B cell (primary cell): Measurements from ENCODE around the gene ZNF277. TPM values are rescaled to one million over a fixed set of nuclear protein-coding genes. Genes with fewer than 3 reads are reported as not detected.

Source experiments
- ATAC-seq: fragments of 200-7000 bp; cut with Tn5 transposase; one replicate; pipeline ENCODE4 v1.10.0; 2021; ENCODE audit warnings: low read depth, mild to moderate bottlenecking, moderate number of reproducible peaks, moderate library complexity
- CTCF ChIA-PET: fragments of 350-600 bp; sonication (Branson Sonifier 250); formaldehyde crosslinking; loops from one replicate; lab custom pipeline; 2021; ENCODE audit warnings: antibody characterized with exemption, inconsistent platforms; lab: Charles Lee
- POLR2A ChIA-PET: fragments of 350-600 bp; sonication (Branson Sonifier 250); formaldehyde crosslinking; loops from one replicate; lab custom pipeline; 2021; ENCODE audit warnings: antibody characterized with exemption; lab: Charles Lee
- DNase-seq: peaks from one replicate; pipeline ENCODE4 v3.0.0; 2013
- H2AFZ ChIP-seq: 2 replicates; pipeline ENCODE4 v1.6.1; 2012; ENCODE audit warnings: mild to moderate bottlenecking, low read depth, low read length; ENCODE audit not compliant: insufficient read depth, poor library complexity, severe bottlenecking
- H3K27ac ChIP-seq, 2 donors: 1 replicate in 1 of 2; 2 replicates in 1 of 2; pipeline ENCODE4 v1.5.1; 2012 to 2013; ENCODE audit warnings: low read length in 2 of 2, mild to moderate bottlenecking in 2 of 2, moderate library complexity in 1 of 2
- H3K27me3 ChIP-seq, 4 experiments: fragments of 200-600 bp in 1 of 4; sonication (generic) in 1 of 4; replicated peaks in 1 of 4; 1 replicate in 2 of 4; 2 replicates in 2 of 4; pipeline versions ENCODE4 v1.6.1 to v1.7.0; 2013 to 2016; ENCODE audit warnings: low read length in 3 of 4, mild to moderate bottlenecking in 2 of 4, mixed read lengths in 1 of 4, moderate library complexity in 1 of 4; ENCODE audit not compliant: insufficient read depth in 4 of 4, control insufficient read depth in 3 of 4; ENCODE audit errors: control extremely low read depth in 1 of 4
- H3K36me3 ChIP-seq, 2 experiments: replicated peaks in 1 of 2; 1 replicate in 1 of 2; 2 replicates in 1 of 2; pipeline versions ENCODE4 v1.6.1 to v1.7.1; 2013; ENCODE audit warnings: low read length in 1 of 2; ENCODE audit not compliant: insufficient read depth in 2 of 2, control insufficient read depth in 1 of 2; ENCODE audit errors: control extremely low read depth in 1 of 2, extremely low read depth in 1 of 2
- H3K4me1 ChIP-seq, 2 donors: fragments of 200-600 bp in 1 of 2; sonication (generic) in 1 of 2; 1 replicate in 1 of 2; 2 replicates in 1 of 2; pipeline versions ENCODE4 v1.5.1 to v1.6.1; 2013 to 2017; ENCODE audit warnings: low read length in 2 of 2; ENCODE audit not compliant: control insufficient read depth in 2 of 2, insufficient read depth in 2 of 2
- H3K4me2 ChIP-seq: replicated peaks from 2 replicates; pipeline ENCODE3; 2012; ENCODE audit warnings: mild to moderate bottlenecking, low read depth, low read length; ENCODE audit not compliant: poor library complexity, severe bottlenecking
- H3K4me3 ChIP-seq, 5 experiments: fragments of 200-600 bp in 1 of 5; sonication (generic) in 1 of 5; 1 replicate in 3 of 5; 2 replicates in 2 of 5; pipeline versions ENCODE4 v1.5.1 to v1.7.0; 2011 to 2016; ENCODE audit warnings: low read length in 4 of 5, mild to moderate bottlenecking in 4 of 5, low read depth in 2 of 5, control low read depth in 1 of 5, moderate library complexity in 1 of 5; ENCODE audit not compliant: insufficient read depth in 1 of 5; ENCODE audit errors: control extremely low read depth in 1 of 5, extremely low read depth in 1 of 5
- H3K79me2 ChIP-seq: fragments of 200-600 bp; sonication (generic); one replicate; pipeline ENCODE4 v1.6.0; 2016; ENCODE audit warnings: low read length; ENCODE audit not compliant: control insufficient read depth, insufficient read depth
- H3K9ac ChIP-seq: fragments of 200-600 bp; sonication (generic); 2 replicates; pipeline ENCODE4 v1.6.1; 2017; ENCODE audit warnings: mild to moderate bottlenecking, low read length, moderate library complexity
- H3K9me3 ChIP-seq, 3 donors: one replicate each; pipeline versions ENCODE4 v1.6.1 to v1.7.1; 2013; ENCODE audit warnings: low read length in 2 of 3; ENCODE audit not compliant: control insufficient read depth in 2 of 3, insufficient read depth in 1 of 3; ENCODE audit errors: control extremely low read depth in 1 of 3
- H4K20me1 ChIP-seq: 2 replicates; pipeline ENCODE4 v1.6.0; 2012; ENCODE audit warnings: mild to moderate bottlenecking, low read length; ENCODE audit not compliant: insufficient read depth, control insufficient read depth, poor library complexity, severe bottlenecking
- H3K27ac Mint-ChIP-seq: one replicate; pipeline ENCODE4 v1.8.0; 2021; ENCODE audit warnings: mixed read lengths
- H3K27me3 Mint-ChIP-seq: one replicate; pipeline ENCODE4 v1.8.0; 2021; ENCODE audit warnings: mixed read lengths
- H3K4me1 Mint-ChIP-seq: one replicate; pipeline ENCODE4 v1.8.0; 2021; ENCODE audit warnings: mixed read lengths
- H3K4me3 Mint-ChIP-seq: one replicate; pipeline ENCODE4 v1.8.0; 2021; ENCODE audit warnings: mixed read lengths
- H3K9me3 Mint-ChIP-seq: one replicate; pipeline ENCODE4 v1.8.0; 2022; ENCODE audit warnings: mixed read lengths; ENCODE audit not compliant: insufficient read depth
- CTCF ChIP-seq: fragments of 200-600 bp; IDR thresholded peaks from one replicate; pipeline ENCODE4 v1.8.0; 2022; ENCODE audit warnings: antibody characterized with exemption, mild to moderate bottlenecking
- EZH2 ChIP-seq: IDR thresholded peaks from 2 replicates; pipeline ENCODE4 v1.6.1; 2012; ENCODE audit warnings: borderline replicate concordance, low read depth, mild to moderate bottlenecking, moderate library complexity, low read length; ENCODE audit not compliant: insufficient read depth, poor library complexity, severe bottlenecking
- WGBS: methylation state at CpG from one replicate; pipeline ENCODE4 v1.1.5; 2013; ENCODE audit warnings: missing lambda C conversion rate; ENCODE audit not compliant: insufficient coverage; 5-methylcytosine and 5-hydroxymethylcytosine counted together
- intact Hi-C: fragments of 100-400 bp; cut with micrococcal nuclease; formaldehyde crosslinking; loops from one replicate; pipeline ENCODE4 v1.10.0; 2022
- polyA plus RNA-seq: library from polyadenylated mRNA; depleted of rRNA; stranded (reverse); fragments of >200 nt; gene quantifications from 2 replicates; pipeline ENCODE4 v1.2.3, GENCODE V29; 2012
- total RNA-seq, 2 donors: library from RNA; stranded (reverse); fragments of 120-200 nt in 1 of 2; gene quantifications; 1 replicate in 1 of 2; 2 replicates in 1 of 2; pipeline versions ENCODE4 v1.2.3 to v1.2.4, GENCODE V29; 2013 to 2022

The ZNF277 gene
- total and polyA plus RNA-seq, 2 donors (not counting 1 experiment from before 2014, with no cell fraction given), result 9.5 to 18.6 TPM

- TF ChIP-seq EZH2 (no peak), CTCF (no peak)
- 100% methylated on average over 1 of the region's 1 CpG for WGBS
- Histone ChIP-seq H3K27me3 (no peaks in the 10 kb centered on the region), H3K9me3 (no peaks in the 10 kb centered on the region), H3K27ac (no peak overlapping the region), H3K36me3 (no peaks in the 10 kb centered on the region), H3K4me3 (no peak overlapping the region), H3K4me2 (no peak overlapping the region), H2AFZ (no peak overlapping the region), H4K20me1 (no peaks in the 10 kb centered on the region), H3K9ac (no peak overlapping the region), H3K79me2 (no peaks in the 10 kb centered on the region), H3K4me1 (no peaks in the 10 kb centered on the region)
- H3K4me3 Mint-ChIP-seq, result no peak overlapping the region
- ChIA-PET POLR2A (no interaction called here), CTCF (no interaction called here)
- H3K4me1 Mint-ChIP-seq, result no peaks in the 10 kb centered on the region
- DNase-seq (no peak), ATAC-seq (no peak)
- H3K27ac Mint-ChIP-seq, result no peak overlapping the region
- H3K9me3 Mint-ChIP-seq, result peaks cover 3% of the 10 kb centered on the region
- intact Hi-C loops, result no loop called here
- peaks cover 25% of the 10 kb centered on the region for H3K27me3 Mint-ChIP-seq
Observed at GRCh38 chr7:112364388-112364787, 157.9 kb downstream of the ZNF277 start.

- no peak overlapping the region for H3K4me2 ChIP-seq
- H3K9me3 Mint-ChIP-seq, result no peaks in the 10 kb centered on the region
- ChIA-PET POLR2A (no interaction called here), CTCF (no interaction called here)
- WGBS, result 100% methylated on average over 3 of the region's 3 CpGs
- H3K4me3 ChIP-seq, result no peak overlapping the region
- no peaks in the 10 kb centered on the region for H3K9me3 ChIP-seq
- H3K27me3 ChIP-seq, result no peaks in the 10 kb centered on the region
- no peak overlapping the region for H3K4me3 Mint-ChIP-seq
- H3K27me3 Mint-ChIP-seq, result peaks cover 25% of the 10 kb centered on the region
- H3K36me3 ChIP-seq, result no peaks in the 10 kb centered on the region
- no peak overlapping the region for H3K9ac ChIP-seq
- no peak overlapping the region for H3K27ac Mint-ChIP-seq
- H4K20me1 ChIP-seq, result no peaks in the 10 kb centered on the region
- H2AFZ ChIP-seq, result no peak overlapping the region
- TF ChIP-seq CTCF (no peak), EZH2 (no peak)
- no peaks in the 10 kb centered on the region for H3K4me1 ChIP-seq
- no peaks in the 10 kb centered on the region for H3K79me2 ChIP-seq
- no peak for DNase-seq
- ATAC-seq, result no peak
- H3K4me1 Mint-ChIP-seq, result no peaks in the 10 kb centered on the region
- intact Hi-C loops, result no loop called here
- no peak overlapping the region for H3K27ac ChIP-seq
Observed at GRCh38 chr7:112365551-112365950, 159.1 kb downstream of the ZNF277 start.
